Ishikawa (cell line): ENCODE results near the gene SLC35C1.

Experiments used
- CEBPB ChIP-seq: IDR thresholded peaks from 2 replicates; pipeline ENCODE4 v1.6.1; 2012
- CREB1 ChIP-seq: IDR thresholded peaks from 2 replicates; pipeline ENCODE4 v1.6.1; 2012; ENCODE audit warnings: low read depth
- EGR1 ChIP-seq: IDR thresholded peaks from 2 replicates; pipeline ENCODE4 v1.6.1; 2012
- EP300 ChIP-seq: IDR thresholded peaks from 2 replicates; pipeline ENCODE4 v1.6.1; 2012; ENCODE audit warnings: borderline replicate concordance
- FOXM1 ChIP-seq: IDR thresholded peaks from 2 replicates; pipeline ENCODE4 v1.6.1; 2012; ENCODE audit warnings: low read depth, borderline replicate concordance
- NFIC ChIP-seq: IDR thresholded peaks from 2 replicates; pipeline ENCODE4 v1.6.1; 2012
- RAD21 ChIP-seq: IDR thresholded peaks from 2 replicates; pipeline ENCODE4 v1.6.1; 2012; ENCODE audit warnings: low read depth
- TAF1 ChIP-seq: IDR thresholded peaks from 2 replicates; pipeline ENCODE4 v1.6.1; 2012; ENCODE audit warnings: low read depth, mild to moderate bottlenecking
- TCF12 ChIP-seq: IDR thresholded peaks from 2 replicates; pipeline ENCODE4 v1.6.1; 2012; ENCODE audit warnings: low read depth
- TEAD4 ChIP-seq: IDR thresholded peaks from 2 replicates; pipeline ENCODE4 v1.6.1; 2012
- YY1 ChIP-seq: IDR thresholded peaks from 2 replicates; pipeline ENCODE4 v1.6.1; 2012; ENCODE audit warnings: low read depth
- ZBTB7A ChIP-seq: IDR thresholded peaks from 2 replicates; pipeline ENCODE4 v1.6.1; 2012; ENCODE audit warnings: low read depth
- TF ChIP-seq, protein P1 (sequence below): IDR thresholded peaks from 2 replicates; pipeline ENCODE4 v1.6.1; 2012
- TF ChIP-seq, protein P2 (sequence below): IDR thresholded peaks from 2 replicates; pipeline ENCODE4 v1.6.1; 2012; ENCODE audit warnings: low read depth, mild to moderate bottlenecking
- TF ChIP-seq, protein P3 (sequence below): IDR thresholded peaks from 2 replicates; pipeline ENCODE4 v1.6.1; 2012

Gene SLC35C1

DNA sequence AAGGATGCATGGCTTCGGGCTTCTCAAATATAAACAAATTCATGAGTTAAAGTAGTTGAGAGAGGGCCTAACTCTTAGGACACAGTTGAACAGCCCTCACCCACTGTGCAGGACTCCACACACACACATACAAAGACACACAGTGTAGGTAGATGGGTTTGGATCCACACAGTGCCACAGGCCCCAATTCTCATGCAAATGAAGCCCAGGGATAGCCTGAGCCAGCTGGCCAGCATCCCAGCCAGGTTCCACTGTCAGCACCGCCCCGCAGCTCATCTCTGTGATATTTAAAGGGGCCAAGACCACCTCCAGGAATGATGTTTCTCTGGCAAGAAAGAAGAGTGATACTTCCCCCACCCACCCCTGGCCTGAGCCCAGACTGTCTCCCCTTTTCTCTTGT is 11.7 kb downstream of the SLC35C1 start:
- TF ChIP-seq NFIC (no peak), TEAD4 (no peak), TAF1 (no peak), EP300 (no peak), CREB1 (no peak), EGR1 (no peak), FOXM1 (no peak), ZBTB7A (no peak), TCF12 (no peak), CEBPB (no peak), RAD21 (no peak)
- TF ChIP-seq, protein P1, sequence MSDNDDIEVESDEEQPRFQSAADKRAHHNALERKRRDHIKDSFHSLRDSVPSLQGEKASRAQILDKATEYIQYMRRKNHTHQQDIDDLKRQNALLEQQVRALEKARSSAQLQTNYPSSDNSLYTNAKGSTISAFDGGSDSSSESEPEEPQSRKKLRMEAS: no peak
- TF ChIP-seq, protein P2, sequence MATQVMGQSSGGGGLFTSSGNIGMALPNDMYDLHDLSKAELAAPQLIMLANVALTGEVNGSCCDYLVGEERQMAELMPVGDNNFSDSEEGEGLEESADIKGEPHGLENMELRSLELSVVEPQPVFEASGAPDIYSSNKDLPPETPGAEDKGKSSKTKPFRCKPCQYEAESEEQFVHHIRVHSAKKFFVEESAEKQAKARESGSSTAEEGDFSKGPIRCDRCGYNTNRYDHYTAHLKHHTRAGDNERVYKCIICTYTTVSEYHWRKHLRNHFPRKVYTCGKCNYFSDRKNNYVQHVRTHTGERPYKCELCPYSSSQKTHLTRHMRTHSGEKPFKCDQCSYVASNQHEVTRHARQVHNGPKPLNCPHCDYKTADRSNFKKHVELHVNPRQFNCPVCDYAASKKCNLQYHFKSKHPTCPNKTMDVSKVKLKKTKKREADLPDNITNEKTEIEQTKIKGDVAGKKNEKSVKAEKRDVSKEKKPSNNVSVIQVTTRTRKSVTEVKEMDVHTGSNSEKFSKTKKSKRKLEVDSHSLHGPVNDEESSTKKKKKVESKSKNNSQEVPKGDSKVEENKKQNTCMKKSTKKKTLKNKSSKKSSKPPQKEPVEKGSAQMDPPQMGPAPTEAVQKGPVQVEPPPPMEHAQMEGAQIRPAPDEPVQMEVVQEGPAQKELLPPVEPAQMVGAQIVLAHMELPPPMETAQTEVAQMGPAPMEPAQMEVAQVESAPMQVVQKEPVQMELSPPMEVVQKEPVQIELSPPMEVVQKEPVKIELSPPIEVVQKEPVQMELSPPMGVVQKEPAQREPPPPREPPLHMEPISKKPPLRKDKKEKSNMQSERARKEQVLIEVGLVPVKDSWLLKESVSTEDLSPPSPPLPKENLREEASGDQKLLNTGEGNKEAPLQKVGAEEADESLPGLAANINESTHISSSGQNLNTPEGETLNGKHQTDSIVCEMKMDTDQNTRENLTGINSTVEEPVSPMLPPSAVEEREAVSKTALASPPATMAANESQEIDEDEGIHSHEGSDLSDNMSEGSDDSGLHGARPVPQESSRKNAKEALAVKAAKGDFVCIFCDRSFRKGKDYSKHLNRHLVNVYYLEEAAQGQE: no peak
- TF ChIP-seq, protein P3, sequence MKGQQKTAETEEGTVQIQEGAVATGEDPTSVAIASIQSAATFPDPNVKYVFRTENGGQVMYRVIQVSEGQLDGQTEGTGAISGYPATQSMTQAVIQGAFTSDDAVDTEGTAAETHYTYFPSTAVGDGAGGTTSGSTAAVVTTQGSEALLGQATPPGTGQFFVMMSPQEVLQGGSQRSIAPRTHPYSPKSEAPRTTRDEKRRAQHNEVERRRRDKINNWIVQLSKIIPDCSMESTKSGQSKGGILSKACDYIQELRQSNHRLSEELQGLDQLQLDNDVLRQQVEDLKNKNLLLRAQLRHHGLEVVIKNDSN: no peak

DNA sequence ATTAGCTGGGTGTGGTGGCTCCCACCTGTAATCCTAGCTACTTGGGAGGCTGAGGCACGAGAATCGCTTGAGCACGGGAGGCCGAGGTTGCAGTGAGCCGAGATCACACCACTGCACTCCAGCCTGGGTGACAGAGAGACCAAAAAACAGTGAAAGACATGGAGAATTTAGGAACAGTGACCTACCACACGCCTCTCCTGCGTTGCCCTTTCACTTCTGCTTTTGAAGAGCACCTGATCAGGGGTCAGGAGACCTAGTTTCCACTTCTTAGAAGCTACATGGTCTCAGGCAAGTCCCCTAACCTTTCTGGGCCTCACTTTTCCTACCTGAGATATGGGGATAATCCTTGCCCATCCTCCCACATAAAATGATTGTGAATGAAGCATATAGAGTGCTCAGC is 12.2 kb downstream of the SLC35C1 start:
- TF ChIP-seq YY1 (no peak), CEBPB (no peak), ZBTB7A (no peak), TAF1 (no peak), CREB1 (no peak), EP300 (no peak), EGR1 (no peak), TEAD4 (no peak), FOXM1 (no peak), RAD21 (no peak), NFIC (no peak)
- TF ChIP-seq, protein P1: no peak
- TF ChIP-seq, protein P3: no peak
- TF ChIP-seq, protein P2: no peak

DNA sequence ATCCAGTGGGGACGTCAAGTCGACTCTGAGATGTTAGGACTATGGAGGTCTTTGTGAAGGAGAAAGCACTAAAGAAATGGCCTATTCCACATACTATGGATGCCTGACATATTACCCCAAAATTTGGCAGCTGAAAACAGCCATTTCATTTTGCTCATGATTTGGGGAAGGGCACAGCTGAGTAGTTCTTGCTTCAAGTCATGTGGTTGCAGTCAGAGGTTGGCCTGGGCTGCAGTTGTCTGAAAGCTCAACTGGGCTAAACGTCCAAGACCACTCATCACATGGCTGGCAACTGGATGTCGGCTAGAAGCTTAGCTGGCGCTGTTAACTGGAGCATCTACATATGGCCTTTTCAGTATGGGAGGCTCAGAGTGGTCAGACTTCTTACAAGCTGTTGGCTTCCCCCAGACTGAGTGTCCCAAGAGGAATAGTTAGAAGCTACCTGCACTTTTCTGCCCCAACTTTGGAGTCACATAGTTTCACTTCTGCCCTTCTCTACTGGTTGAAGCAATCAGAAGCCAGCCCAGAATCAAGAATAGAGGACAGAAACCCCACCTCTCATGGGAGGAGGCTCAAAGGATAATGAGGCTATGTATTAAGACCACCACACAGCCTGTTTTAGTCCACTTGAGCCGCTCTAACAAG is 14.1 kb downstream of the SLC35C1 start:
- TF ChIP-seq EGR1: no peak
- no peak for TF ChIP-seq ZBTB7A
- no peak for TF ChIP-seq FOXM1
- no peak for TF ChIP-seq TEAD4
- no peak for TF ChIP-seq NFIC
- TF ChIP-seq TAF1: no peak
- TF ChIP-seq YY1: no peak
- no peak for TF ChIP-seq RAD21
- TF ChIP-seq, protein P1: no peak
- TF ChIP-seq, protein P2: no peak
- no peak for TF ChIP-seq CREB1

DNA sequence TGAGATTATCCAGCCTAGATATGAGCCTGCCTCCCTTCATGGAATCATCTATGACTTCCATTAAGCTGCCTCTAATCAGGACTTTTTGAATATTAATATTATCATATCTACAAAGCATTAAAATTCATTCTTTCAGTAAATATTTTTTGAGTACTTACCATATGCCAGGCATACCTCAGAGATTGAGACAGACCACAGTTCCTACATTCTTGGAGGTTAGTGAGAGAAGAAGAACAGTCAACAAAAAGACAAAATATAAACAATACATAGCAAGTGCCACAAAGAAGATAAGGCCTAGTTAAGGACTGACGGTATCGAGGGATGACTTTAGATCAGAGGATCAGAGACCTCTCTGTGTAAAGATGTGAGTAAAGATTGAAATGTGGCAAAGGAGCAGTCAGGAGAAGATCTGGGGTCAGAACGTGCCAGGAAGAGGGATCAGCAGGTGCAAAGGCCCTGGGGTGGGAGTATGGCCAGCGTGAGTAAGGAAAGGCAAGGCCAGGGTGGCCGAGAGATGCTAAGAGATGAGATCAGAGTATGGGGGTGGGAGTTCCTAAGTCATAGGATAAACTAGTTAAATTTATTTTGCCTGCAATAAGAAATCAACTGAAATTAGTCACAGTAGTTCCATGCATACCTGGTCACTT is 15.4 kb downstream of the SLC35C1 start:
- TF ChIP-seq, protein P3: no peak
- TF ChIP-seq CEBPB (no peak), CREB1 (no peak), TCF12 (no peak), TEAD4 (no peak), RAD21 (no peak), EGR1 (no peak), TAF1 (no peak), YY1 (no peak), ZBTB7A (no peak), EP300 (no peak)
- TF ChIP-seq, protein P1: no peak
- TF ChIP-seq, protein P2: no peak
